Epithelial cell of prostate (primary cell): ENCODE results near the gene ATP6V0B.
A peak's percentile ranks its signal among the peaks of the same experiment; 100 is the strongest.

ENCODE experiments used
- DNase-seq: peaks from one replicate; pipeline ENCODE4 v3.0.0-alpha.2; 2011; ENCODE audit warnings: low read depth, low spot score
- H3K27ac ChIP-seq: fragments of 450-650 bp; 2 replicates; pipeline ENCODE4 v1.5.1; 2017; ENCODE audit warnings: mild to moderate bottlenecking

The ATP6V0B gene

DNA sequence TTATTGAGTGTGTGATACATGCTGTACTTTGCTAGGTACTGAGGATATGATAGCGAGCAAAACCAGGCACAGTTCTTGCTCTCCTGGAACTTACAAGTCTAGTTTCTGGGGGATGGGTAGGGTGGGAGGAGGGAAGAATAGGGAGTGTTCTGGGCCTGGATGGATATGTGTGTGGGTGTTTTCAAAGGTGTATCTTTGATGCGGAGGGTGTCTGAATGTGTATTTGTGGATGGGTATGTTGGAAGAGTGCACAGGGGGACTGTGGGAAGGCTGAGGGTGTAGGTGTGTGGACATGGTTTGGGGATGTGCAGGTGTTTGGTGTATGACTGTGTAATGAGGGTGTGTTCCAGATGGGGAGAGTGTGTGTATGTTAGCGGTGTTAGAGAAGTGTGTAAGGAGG lies 9.4 kb upstream of the ATP6V0B start:
- no peak for DNase-seq
- no peak overlapping the region for H3K27ac ChIP-seq

DNA sequence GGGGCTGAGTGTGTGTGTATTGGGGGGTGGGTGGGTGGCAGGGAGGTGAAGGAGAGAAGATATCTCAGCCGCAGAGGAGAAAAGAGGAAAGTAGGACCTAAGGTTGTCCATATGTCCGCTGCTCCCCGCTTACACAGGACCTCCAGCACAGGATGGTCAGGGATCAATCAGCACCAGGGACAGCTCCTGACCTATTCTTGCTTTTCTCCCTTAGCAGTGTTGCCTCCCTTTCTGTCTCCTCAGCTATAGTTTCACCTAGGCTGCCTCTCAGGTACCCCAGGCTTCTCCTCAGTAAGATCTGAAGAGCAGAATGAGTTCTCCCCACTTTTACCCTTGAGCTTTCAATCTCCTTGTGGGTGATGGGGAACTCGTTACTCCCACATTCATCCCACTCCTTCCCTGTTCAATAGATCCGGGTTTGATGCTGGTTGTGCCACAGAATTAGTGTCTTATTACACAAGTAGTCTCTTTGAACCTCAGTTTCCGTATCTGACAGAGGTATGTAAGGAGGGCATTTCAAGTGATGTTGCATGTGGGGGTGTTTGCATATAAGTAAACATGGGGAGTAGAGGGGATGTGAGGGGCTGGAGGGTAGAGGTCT lies 6.3 kb upstream of the ATP6V0B start:
- no peak for DNase-seq
- no peak overlapping the region for H3K27ac ChIP-seq

DNA sequence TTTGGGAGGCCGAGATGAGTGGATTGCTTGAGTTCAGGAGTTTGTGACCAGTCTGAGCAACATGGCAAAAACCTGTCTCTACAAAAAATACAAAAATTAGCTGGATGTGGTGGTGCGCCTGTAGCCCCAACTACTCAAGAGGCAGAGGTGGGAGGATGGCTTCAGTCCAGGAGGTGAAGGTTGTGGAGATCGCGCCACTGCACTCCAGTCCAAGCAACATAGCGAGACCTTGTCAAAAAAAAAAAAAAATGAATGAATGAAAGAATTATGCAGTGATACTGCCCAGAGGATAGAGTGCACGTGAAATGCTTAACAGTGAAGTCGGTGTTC lies 5.4 kb upstream of the ATP6V0B start:
- H3K27ac ChIP-seq = no peak overlapping the region
- DNase-seq = no peak

DNA sequence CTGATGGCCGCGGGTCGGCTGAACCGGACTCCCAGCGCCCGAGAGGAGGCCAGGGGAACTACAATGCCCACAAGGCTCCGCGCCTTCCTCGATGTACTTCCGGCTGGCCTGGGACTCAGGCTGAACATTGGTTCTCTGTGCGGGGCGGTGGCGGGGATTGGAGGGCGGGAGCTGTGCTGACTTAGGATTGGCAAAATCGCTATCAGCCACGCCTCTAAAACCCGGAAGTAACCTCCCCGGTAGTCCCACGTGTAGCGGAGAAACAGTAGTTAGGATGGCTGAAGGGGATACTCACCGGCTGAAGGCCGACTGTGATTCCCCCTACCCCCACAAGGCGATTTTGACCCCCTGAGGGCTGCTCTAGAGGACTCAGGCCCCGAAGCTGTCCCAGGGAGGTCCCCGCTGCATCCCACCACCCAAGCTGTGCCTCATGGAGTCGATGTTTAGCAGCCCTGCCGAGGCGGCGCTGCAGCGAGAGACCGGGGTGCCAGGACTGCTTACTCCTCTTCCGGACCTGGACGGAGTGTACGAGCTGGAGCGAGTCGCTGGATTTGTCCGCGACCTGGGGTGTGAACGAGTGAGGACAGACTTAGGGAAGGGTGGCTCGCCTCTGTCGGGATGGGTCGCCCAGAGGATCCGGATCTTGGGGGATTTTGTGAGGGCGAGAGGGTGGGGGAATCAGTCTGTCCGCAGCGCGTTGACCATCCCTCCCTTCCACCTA lies 4.9 kb upstream of the ATP6V0B start, which contains the start of gene DPH2:
DPH2 (plus strand) TSS at position 265 of the 721 bp plus-strand sequence; CDS start at position 431, 166 bp downstream.
- DNase-seq = peak; percentile 87
- no peak within 1 kb of the TSS for H3K27ac ChIP-seq

DNA sequence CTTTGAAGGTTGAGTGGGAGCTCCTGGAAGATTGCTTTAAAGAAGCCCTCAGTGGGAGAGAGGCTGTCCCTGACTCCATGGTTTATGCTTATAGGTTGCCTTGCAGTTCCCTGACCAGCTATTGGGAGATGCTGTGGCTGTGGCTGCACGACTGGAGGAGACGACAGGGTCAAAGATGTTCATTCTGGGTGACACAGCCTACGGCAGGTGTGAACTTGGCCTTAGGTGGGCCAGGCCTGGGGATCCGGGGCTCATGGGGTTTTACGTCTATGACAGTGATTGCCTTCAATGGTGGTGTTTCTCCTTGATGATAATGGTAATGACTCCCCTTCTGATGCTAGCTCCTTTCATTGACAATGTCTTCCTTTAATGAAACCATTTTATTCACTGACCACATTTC lies 4.3 kb upstream of the ATP6V0B start:
- no peak overlapping the region for H3K27ac ChIP-seq
- no peak for DNase-seq

DNA sequence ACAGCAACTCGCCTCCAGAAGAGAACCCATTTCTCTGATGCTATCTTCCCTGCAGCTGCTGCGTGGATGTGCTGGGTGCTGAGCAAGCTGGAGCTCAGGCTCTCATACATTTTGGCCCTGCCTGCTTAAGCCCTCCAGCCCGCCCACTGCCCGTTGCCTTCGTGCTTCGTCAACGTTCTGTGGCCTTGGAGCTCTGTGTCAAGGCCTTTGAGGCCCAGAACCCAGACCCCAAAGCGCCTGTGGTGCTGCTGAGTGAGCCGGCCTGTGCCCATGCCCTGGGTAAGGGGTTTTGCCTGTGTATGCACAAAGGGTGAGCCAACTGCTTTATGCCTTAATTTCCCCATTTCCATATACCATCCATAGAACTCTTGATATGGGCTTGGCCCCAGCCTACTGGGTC lies 3.8 kb upstream of the ATP6V0B start:
- H3K27ac ChIP-seq = no peak overlapping the region
- no peak for DNase-seq

DNA sequence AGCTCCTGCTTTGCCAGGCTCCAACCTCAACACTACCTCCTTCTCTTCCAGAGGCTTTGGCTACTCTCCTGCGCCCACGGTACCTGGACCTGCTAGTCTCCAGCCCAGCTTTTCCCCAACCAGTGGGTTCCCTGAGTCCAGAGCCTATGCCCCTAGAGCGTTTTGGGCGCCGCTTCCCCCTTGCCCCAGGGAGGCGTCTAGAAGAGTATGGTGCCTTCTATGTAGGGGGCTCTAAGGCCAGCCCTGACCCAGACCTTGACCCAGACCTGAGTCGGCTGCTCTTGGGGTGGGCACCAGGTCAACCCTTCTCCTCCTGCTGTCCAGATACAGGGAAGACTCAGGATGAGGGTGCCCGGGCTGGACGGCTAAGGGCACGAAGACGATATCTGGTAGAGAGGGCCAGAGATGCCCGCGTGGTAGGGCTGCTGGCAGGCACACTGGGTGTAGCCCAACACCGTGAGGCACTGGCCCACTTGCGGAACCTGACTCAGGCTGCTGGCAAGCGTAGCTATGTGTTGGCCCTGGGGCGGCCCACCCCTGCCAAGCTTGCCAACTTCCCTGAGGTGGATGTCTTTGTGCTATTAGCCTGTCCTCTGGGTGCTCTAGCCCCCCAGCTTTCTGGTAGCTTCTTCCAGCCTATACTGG lies 3.3 kb upstream of the ATP6V0B start:
- no peak overlapping the region for H3K27ac ChIP-seq
- no peak for DNase-seq

DNA sequence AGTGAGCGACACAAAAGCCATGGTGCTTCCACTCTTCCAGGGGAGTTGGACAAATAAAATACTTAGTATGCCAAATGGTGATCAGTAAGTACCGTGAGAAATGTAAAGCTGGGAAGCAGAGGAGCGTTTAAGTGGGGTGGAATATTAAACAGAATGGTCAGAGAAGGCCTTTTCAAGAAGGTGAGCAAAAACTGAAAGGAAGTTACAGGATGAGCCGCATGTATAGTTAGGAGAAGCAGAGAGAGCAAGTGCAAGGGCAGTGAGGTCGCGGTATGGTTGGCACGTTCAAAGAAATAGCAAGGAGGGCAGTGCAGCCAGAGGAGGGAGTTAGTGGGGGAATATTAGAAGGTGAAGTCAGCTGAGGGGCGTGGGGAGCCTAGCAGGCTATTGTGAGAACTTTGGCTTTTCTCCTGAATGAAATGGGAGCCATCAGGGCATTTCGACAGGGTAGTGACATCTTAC lies 748 bp upstream of the ATP6V0B start:
- DNase-seq = no peak
- H3K27ac ChIP-seq = peak overlapping the region; percentile 66

DNA sequence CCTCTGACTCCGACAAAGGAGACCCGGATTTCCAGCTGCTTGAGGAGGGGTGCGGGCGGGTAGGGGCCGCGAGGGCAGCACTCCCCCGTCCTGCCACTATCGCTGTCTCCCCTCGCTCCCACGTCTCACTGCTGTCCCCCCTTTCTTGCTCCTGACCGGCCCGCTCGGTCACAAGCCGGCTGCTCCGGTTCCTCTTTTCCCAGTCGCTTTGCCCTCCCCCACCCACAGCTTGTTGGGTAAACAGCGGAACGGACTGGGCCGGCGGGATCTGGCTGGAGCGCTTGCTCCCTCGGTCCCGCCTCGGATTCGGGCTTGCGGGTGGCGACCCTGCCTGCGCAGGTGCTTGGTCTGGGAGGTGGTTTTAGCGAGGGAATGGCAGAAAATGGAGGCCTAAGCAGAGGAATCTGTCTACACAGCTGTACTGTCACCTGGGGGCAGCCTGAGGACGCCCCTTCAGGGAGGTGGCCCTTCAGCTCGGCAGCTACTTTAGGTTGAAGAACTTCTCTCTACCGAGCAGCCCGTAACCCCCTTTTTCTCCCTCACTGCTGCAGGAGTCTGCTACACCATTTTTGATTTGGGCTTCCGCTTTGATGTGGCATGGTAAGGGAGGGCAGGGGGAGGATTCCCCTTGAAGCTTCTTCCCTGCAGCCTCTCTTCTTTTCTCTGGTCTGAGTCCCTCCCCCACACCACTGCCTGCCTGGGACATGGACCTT lies 645 bp downstream of the ATP6V0B start:
- peak overlapping the region; percentile 66 for H3K27ac ChIP-seq
- DNase-seq = no peak

DNA sequence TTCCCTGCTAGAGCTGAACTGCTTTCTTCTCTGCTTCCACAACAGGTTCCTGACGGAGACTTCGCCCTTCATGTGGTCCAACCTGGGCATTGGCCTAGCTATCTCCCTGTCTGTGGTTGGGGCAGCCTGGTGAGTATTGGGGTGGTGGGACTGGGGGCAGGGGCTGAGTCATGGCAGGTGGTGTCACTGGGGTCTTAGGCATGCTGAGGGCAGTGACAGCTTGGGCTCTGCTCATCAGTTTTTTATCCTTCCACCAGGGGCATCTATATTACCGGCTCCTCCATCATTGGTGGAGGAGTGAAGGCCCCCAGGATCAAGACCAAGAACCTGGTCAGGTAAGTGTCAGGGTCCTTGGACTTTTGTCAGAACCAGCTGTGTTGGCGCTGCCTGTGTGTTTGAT lies 1.3 kb downstream of the ATP6V0B start:
- no peak for DNase-seq
- H3K27ac ChIP-seq = no peak overlapping the region

DNA sequence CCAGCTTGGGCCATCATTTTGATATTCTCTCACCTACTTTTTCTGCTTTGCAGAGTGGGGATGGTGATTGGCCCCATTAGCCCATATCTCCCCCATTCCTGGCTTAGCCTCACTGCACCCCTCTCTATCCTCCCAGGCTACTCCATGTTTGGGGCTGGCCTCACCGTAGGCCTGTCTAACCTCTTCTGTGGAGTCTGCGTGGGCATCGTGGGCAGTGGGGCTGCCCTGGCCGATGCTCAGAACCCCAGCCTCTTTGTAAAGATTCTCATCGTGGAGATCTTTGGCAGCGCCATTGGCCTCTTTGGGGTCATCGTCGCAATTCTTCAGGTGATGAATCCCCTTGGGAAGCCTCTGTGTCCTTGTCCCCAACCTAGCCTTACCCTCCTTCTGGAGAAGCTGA lies 2.1 kb downstream of the ATP6V0B start:
- H3K27ac ChIP-seq = no peak overlapping the region
- no peak for DNase-seq

DNA sequence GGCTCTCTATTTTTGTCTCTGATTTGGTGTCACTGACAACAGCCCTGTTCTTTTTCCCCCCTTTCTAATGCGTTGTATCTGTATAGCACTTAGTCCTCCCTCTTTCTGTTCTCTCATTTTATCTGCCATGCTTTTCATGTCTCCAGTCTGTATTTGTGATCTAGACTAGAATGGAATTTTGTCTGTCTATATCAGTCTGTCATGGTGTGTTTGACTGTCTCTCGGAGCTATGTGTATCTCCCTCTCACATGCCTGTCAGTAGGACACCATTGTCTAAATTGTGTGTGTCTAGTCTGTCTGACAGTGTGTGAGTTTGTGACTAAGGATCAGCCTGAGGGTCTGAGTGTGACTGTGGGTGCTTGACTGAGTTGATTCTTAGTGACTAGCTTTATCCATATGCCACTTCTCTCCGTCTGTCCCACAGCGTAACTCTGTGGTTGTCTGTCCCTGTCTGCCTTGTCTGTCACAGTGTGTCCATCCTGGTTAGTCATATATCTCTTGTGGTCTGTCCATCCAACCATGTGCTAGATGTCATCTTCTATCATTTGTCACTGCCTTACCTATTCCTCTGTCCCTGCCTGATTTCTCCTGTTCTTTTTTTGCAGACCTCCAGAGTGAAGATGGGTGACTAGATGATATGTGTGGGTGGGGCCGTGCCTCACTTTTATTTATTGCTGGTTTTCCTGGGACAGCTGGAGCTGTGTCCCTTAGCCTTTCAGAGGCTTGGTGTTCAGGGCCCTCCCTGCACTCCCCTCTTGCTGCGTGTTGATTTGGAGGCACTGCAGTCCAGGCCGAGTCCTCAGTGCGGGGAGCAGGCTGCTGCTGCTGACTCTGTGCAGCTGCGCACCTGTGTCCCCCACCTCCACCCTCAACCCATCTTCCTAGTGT lies 2.9 kb downstream of the ATP6V0B start:
- no peak overlapping the region for H3K27ac ChIP-seq
- DNase-seq = no peak

DNA sequence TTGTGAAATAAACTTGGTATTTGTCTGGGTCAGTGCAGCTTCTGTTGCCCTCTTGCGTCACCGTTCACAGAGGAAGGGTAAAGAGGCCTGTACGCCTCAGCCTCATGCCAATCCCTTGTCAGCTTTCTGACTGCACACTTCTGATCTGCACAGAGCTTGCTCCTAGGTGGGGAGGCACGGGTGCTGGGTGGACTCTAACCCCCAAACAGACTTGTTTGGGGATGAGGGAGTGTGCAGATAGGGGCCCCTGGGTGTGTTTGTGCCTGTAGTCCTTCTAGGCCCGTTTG lies 3.4 kb downstream of the ATP6V0B start:
- peak overlapping the region; percentile 84 for H3K27ac ChIP-seq

DNA sequence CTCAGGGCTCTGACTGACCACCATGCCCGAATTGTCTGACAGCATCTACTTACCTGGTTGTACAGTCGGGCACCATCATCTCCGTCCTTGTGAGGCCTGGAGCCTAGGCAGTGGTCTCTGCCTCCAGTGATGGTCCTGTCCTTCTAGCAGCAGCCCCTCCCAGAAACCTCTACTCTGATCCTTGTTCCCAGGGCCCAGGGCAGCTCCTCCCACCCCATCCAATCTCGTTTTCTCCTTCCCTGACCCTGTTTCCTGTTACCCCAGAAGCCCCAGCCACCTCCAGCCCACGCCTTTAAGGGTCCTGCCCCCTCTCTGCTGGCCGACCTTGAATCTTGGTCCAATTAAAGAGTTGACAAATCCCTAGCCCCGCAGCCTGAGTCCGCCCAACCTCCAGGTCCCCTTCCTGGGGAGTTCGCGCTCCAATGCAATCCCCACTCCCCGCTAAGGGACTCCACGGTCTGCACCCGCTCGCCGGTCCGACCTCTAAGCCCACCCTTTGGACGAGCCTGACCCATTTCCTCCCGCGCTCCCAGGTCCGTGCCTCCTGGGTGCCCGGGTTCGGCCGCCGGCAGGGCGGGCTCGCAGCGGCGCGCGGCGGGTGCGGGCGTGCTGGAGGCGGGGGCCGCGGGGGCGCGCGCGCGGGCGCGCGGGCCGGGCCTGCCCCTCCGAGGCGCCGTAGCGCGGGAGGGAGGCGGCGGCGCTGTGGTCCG lies 3.9 kb downstream of the ATP6V0B start, which contains the start of gene B4GALT2:
B4GALT2 (plus strand) TSS at position 660 of the 710 bp plus-strand sequence. CDS start 1,951 bp downstream, outside the sequence.
- peak within 1 kb of the TSS; percentile 84 for H3K27ac ChIP-seq
- no peak for DNase-seq

More for the DNA sequence above, 3.4 kb downstream of the ATP6V0B start:
- no peak for DNase-seq

DNA sequence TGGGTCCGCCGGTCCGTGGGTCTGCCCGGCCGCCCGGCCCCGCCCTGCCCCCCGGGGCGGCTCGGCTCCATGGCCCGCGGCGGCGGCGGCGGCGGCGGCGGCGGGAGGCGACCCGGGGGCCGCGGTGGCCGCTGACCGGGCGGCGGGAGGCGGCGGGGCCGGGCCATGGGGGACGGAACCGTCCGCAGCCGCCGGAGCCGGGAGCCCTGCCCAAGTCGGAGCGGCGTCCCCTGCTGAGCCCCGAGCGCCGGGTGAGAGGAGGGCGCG lies 4.4 kb downstream of the ATP6V0B start:
- peak overlapping the region; percentile 84 for H3K27ac ChIP-seq
- no peak for DNase-seq

DNA sequence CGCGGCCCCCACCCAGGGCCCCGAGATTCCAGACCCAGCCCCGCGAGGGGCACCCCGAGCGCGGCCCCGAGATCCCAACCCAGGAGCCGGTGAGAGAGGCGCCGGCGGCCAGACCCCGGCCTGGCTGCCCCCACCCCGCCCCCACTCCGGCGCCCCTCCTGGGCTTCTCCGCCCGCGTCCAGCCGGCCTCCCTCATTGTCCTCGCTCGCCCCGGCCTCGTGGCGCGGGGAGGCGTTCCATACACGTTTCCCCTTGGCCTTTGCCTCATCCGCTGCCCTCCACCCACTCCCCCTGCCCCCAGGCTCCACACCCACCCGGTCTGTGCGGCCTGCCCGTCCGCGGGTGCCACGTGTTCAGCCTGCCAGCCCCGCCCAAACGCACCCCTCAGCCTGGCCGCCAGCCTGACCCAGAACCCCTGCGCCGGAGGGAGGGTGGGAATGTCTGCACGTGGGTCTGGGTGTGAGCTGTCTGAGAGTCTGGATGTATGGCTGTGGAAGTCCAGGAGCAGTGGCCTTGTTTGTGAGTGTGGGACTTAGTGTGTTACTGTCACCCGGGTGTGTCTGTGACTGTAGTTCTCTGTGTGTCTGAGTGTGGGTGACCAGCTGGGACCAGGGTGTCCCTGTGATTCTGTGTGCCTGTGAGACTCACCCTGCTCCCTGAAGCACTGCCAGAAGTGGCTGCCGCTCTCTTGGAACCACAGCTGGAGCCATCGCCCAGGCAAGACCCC lies 4.9 kb downstream of the ATP6V0B start:
- no peak for DNase-seq
- peak overlapping the region; percentile 84 for H3K27ac ChIP-seq

DNA sequence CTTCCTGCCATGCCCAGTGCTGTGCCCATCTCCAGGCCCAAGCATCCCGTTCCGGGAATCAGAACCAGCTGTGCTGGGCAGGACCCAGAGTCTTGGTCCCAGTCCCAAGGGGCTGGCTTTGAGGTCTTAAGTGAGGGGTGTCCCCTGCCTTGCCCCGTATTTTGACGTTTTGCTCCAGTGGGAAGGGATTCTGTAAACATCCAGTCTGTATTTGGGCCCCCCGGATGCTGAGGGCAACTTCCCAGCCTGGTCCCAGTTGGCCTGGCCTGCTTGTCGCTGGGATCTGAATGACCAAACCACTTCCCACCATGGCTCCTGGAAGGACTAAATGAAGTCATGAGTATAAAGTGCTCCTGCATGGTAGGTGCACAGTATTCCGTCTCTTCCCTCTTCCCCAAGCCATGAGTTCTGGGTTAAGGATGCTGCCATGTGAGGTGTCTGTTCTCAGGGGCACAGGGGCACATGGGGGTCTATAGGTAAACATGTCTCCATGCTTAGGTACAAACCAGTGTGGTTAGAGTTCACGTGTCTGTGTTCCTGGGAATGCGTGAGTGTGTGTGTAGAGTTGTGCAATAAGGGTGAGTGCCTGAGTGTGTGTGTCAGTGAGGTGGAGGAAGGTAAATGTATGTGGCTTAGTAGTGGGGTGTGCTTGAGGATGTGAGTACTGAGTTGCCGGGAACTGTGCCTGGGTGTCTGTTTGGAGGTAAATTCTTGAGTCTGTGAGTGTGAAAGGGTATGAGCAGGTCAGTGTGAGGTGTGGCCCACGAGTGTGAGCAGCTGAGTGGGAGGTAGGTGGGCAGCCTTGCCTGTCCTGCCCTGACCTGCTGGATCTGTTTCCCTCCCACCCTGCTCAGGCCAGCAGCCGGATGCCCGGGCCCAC lies 5.7 kb downstream of the ATP6V0B start:
- H3K27ac ChIP-seq = peak overlapping the region; percentile 84
- DNase-seq = peak; percentile 70

DNA sequence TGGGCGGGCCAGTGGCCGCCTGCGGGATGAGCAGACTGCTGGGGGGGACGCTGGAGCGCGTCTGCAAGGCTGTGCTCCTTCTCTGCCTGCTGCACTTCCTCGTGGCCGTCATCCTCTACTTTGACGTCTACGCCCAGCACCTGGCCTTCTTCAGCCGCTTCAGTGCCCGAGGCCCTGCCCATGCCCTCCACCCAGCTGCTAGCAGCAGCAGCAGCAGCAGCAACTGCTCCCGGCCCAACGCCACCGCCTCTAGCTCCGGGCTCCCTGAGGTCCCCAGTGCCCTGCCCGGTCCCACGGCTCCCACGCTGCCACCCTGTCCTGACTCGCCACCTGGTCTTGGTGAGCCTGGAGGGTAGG lies 6.4 kb downstream of the ATP6V0B start:
- no peak for DNase-seq
- H3K27ac ChIP-seq = peak overlapping the region; percentile 84
